ENCODE measurements around the gene KIF5B.

GRCh38 chr10:32060347-32060746 is 4.1 kb upstream of the KIF5B start:
- TF ChIP-seq CTCF (conservative IDR thresholded peaks at IDR 0.05; ENCODE audit: low read length) (no peak), EZH2phosphoT487 (IDR thresholded peaks at IDR 0.05; ENCODE audit: borderline replicate concordance) (no peak)
